NCI-H774 (cell line): ENCODE measurements around the gene MLF1.
A peak's percentile ranks its signal among the peaks of the same experiment; 100 is the strongest.

Experiments
- DNase-seq: peaks from one replicate; lab custom pipeline; 2025; lab: John Stamatoyannopoulos, UW

The MLF1 gene

GRCh38 chr3:158574646-158575045, 3.7 kb downstream of the MLF1 start:
- DNase-seq: no peak

- no peak for DNase-seq
Measured at GRCh38 chr3:158590223-158590622, 19.2 kb downstream of the MLF1 start.

DNA sequence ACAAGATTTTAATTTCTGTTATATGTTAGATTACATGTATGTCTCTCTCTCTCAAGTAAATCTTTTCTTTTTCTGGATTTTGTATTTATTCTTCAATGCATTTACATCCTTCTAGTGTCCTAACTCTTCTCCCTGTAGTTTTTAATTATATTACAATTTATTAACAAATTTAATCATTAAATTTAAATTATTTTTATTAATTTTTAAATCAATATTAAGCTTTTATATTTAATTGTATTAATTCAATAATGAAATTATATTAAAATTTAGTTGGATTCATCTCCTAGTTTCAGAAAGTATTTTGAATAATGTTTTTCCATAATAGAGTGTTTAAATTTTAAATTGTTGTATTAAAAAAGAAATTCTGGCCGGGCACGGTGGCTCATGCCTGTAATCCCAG, 29.8 kb downstream of the MLF1 start:
- no peak for DNase-seq

- no peak for DNase-seq
Measured at GRCh38 chr3:158602227-158602626, 31.2 kb downstream of the MLF1 start.

- no peak for DNase-seq
Measured at GRCh38 chr3:158617982-158618875, 47.2 kb downstream of the MLF1 start.

- no peak for DNase-seq
Measured at GRCh38 chr3:158625881-158626280, 54.9 kb downstream of the MLF1 start.

DNA sequence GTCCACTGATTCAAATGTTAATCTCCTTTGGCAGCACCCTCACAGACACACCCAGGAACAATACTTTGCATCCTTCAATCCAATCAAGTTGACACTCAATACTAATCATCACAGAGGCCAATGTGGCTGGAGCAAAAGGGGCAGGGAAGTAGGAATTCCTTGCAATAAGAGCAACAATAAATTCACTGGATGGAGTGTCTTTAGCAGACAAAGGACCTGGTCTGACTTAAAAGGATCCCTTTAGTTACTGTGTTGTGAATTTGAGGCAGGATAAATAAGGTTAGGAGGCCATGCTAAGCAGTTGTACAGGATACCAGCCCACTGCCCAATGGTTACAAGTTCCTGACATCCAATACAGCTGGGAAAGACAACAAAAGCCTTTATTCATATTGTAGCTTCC, 61.0 kb downstream of the MLF1 start:
- DNase-seq: no peak

GRCh38 chr3:158640646-158641045, 69.7 kb downstream of the MLF1 start:
- DNase-seq: no peak

GRCh38 chr3:158642005-158642404, 71.0 kb downstream of the MLF1 start:
- DNase-seq: no peak

- no peak for DNase-seq
Measured at GRCh38 chr3:158642474-158643210, 71.6 kb downstream of the MLF1 start.

GRCh38 chr3:158644345-158644908, 73.4 kb downstream of the MLF1 start, which contains the start of gene GFM1:
TSS of gene GFM1 (plus strand) at chr3:158644527. CDS start at chr3:158644635, 108 bp downstream.
- DNase-seq: peak; percentile 98

- DNase-seq: no peak
Measured at GRCh38 chr3:158649791-158650190, 78.8 kb downstream of the MLF1 start.

GRCh38 chr3:158651192-158651591, 80.2 kb downstream of the MLF1 start:
- no peak for DNase-seq

- DNase-seq: no peak
Measured at GRCh38 chr3:158652463-158652862, 81.5 kb downstream of the MLF1 start.
